ENCODE measurements around the gene BPIFB2. TPM values are rescaled to one million over a fixed set of nuclear protein-coding genes. Genes with fewer than 3 reads are reported as not detected.

Gene BPIFB2
- total and polyA plus RNA-seq, 2 donors (not counting 1 experiment from before 2014, with no cell fraction given), result not detected

DNA sequence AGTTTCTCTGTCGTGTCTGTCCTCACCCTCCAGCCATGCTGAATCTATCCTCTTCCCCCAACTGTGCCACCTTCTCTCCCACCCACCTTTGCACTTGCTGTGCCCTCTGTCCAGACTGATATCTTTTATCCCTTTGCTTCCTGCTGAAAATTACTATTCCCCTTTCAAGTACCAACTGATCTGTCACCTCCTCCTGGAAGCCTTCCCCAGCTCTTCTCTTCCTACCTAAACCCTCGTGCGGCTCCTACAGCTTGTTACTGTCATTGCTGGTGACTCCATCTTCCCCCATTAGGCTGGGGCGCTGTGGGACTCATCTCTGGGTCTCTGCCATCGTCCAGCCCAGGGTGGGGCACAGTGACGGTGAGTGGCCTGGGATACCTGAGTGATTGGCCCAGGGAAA lies 25.1 kb downstream of the BPIFB2 start:
- Histone ChIP-seq H3K79me2 (ENCODE audit: control insufficient read depth, insufficient read depth, low read length) (no peaks in the 10 kb centered on the region), H3K27me3 (ENCODE audit: control insufficient read depth, insufficient read depth, low read length) (no peaks in the 10 kb centered on the region), H3K9ac (ENCODE audit: insufficient read depth, low read length) (no peak overlapping the region), H4K20me1 (ENCODE audit: control insufficient read depth, extremely low read depth, insufficient read depth, low read length) (no peaks in the 10 kb centered on the region), H3K9me3 (ENCODE audit: control insufficient read depth, insufficient read depth, low read depth, low read length) (no peaks in the 10 kb centered on the region), H2AFZ (ENCODE audit: low read length) (no peak overlapping the region), H3K4me1 (ENCODE audit: control insufficient read depth, extremely low read depth, insufficient read depth, low read length) (no peaks in the 10 kb centered on the region), H3K36me3 (ENCODE audit: control insufficient read depth, insufficient read depth, low read length) (no peaks in the 10 kb centered on the region), H3K4me3 (replicated peaks in 1 of 4; ENCODE audit: control extremely low read depth in 1 of 4, insufficient read depth in 1 of 4, low read depth in 3 of 4, low read length in 4 of 4) (no peak overlapping the region), H3K4me2 (ENCODE audit: extremely low read depth, insufficient read depth, low read length) (no peak overlapping the region), H3K27ac (ENCODE audit: insufficient read depth, low read length) (no peak overlapping the region)
- no peak for TF ChIP-seq EZH2 (IDR thresholded peaks at IDR 0.05; ENCODE audit: low read length, missing control alignments)
- TF ChIP-seq, protein P1, sequence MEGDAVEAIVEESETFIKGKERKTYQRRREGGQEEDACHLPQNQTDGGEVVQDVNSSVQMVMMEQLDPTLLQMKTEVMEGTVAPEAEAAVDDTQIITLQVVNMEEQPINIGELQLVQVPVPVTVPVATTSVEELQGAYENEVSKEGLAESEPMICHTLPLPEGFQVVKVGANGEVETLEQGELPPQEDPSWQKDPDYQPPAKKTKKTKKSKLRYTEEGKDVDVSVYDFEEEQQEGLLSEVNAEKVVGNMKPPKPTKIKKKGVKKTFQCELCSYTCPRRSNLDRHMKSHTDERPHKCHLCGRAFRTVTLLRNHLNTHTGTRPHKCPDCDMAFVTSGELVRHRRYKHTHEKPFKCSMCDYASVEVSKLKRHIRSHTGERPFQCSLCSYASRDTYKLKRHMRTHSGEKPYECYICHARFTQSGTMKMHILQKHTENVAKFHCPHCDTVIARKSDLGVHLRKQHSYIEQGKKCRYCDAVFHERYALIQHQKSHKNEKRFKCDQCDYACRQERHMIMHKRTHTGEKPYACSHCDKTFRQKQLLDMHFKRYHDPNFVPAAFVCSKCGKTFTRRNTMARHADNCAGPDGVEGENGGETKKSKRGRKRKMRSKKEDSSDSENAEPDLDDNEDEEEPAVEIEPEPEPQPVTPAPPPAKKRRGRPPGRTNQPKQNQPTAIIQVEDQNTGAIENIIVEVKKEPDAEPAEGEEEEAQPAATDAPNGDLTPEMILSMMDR (conservative IDR thresholded peaks at IDR 0.05 in 1 of 2, IDR thresholded peaks at IDR 0.05 in 1 of 2; ENCODE audit: low read depth in 1 of 2, low read length in 2 of 2), result no peak
- DNase-seq (ENCODE audit: low read depth in 2 of 2), result no peak

DNA sequence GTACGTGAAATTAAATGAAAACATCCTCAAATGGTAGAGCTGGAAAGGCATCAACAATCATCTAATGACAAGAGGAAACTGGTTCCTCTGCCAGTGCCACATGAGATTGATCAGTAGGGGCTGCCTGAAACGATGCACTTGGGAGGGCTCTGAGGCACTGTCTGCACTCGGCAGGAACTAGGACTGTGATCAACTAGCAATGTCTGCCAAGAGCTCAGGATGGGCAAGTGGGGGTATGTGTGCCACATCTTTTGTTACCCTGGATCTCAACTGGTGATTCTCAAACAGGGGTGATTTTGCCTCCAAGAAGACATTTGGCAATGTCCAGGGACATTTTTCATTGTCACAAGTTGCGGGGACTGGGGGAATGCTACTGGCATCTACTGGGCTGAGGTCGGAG lies 25.9 kb downstream of the BPIFB2 start:
- DNase-seq (ENCODE audit: low read depth in 2 of 2), result no peak
- H3K27ac ChIP-seq (ENCODE audit: insufficient read depth, low read length), result no peak overlapping the region
- no peak overlapping the region for H3K4me2 ChIP-seq (ENCODE audit: extremely low read depth, insufficient read depth, low read length)
- H3K27me3 ChIP-seq (ENCODE audit: control insufficient read depth, insufficient read depth, low read length), result no peaks in the 10 kb centered on the region
- no peaks in the 10 kb centered on the region for H3K36me3 ChIP-seq (ENCODE audit: control insufficient read depth, insufficient read depth, low read length)
- H3K4me3 ChIP-seq (replicated peaks in 1 of 4; ENCODE audit: control extremely low read depth in 1 of 4, insufficient read depth in 1 of 4, low read depth in 3 of 4, low read length in 4 of 4), result no peak overlapping the region
- no peak overlapping the region for H3K9ac ChIP-seq (ENCODE audit: insufficient read depth, low read length)
- no peaks in the 10 kb centered on the region for H3K9me3 ChIP-seq (ENCODE audit: control insufficient read depth, insufficient read depth, low read depth, low read length)
- no peaks in the 10 kb centered on the region for H3K79me2 ChIP-seq (ENCODE audit: control insufficient read depth, insufficient read depth, low read length)
- TF ChIP-seq, protein P1 (conservative IDR thresholded peaks at IDR 0.05 in 1 of 2, IDR thresholded peaks at IDR 0.05 in 1 of 2; ENCODE audit: low read depth in 1 of 2, low read length in 2 of 2), result no peak
- TF ChIP-seq EZH2 (IDR thresholded peaks at IDR 0.05; ENCODE audit: low read length, missing control alignments), result no peak
- H3K4me1 ChIP-seq (ENCODE audit: control insufficient read depth, extremely low read depth, insufficient read depth, low read length), result no peaks in the 10 kb centered on the region
- H2AFZ ChIP-seq (ENCODE audit: low read length), result no peak overlapping the region
- H4K20me1 ChIP-seq (ENCODE audit: control insufficient read depth, extremely low read depth, insufficient read depth, low read length), result no peaks in the 10 kb centered on the region

DNA sequence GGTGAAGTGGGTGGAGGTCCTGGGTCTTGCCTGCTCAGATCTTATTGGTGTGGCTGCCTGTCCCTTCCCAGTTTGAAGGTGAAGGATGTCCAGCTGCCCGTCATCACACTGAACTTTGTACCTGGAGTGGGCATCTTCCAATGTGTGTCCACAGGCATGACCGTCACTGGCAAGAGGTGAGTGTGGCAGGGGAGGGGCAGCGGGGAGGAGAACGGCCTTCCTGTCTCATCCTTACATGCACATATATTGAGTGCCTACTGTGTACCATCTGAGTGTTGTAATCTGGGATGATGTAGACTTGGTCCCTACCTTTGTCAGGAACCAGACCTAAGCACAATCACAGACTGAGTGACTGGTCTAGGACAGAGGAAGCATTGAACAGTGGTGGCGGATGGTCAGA lies 26.6 kb downstream of the BPIFB2 start:
- Histone ChIP-seq H3K4me3 (replicated peaks in 1 of 4; ENCODE audit: control extremely low read depth in 1 of 4, insufficient read depth in 1 of 4, low read depth in 3 of 4, low read length in 4 of 4) (no peak overlapping the region), H3K79me2 (ENCODE audit: control insufficient read depth, insufficient read depth, low read length) (no peaks in the 10 kb centered on the region), H3K4me1 (ENCODE audit: control insufficient read depth, extremely low read depth, insufficient read depth, low read length) (no peaks in the 10 kb centered on the region), H3K27ac (ENCODE audit: insufficient read depth, low read length) (no peak overlapping the region), H3K9ac (ENCODE audit: insufficient read depth, low read length) (no peak overlapping the region), H3K9me3 (ENCODE audit: control insufficient read depth, insufficient read depth, low read depth, low read length) (no peaks in the 10 kb centered on the region), H3K4me2 (ENCODE audit: extremely low read depth, insufficient read depth, low read length) (no peak overlapping the region), H3K36me3 (ENCODE audit: control insufficient read depth, insufficient read depth, low read length) (no peaks in the 10 kb centered on the region), H4K20me1 (ENCODE audit: control insufficient read depth, extremely low read depth, insufficient read depth, low read length) (no peaks in the 10 kb centered on the region), H2AFZ (ENCODE audit: low read length) (no peak overlapping the region), H3K27me3 (ENCODE audit: control insufficient read depth, insufficient read depth, low read length) (no peaks in the 10 kb centered on the region)
- no peak for DNase-seq (ENCODE audit: low read depth in 2 of 2)
- TF ChIP-seq EZH2 (IDR thresholded peaks at IDR 0.05; ENCODE audit: low read length, missing control alignments), result no peak
- TF ChIP-seq, protein P1 (conservative IDR thresholded peaks at IDR 0.05 in 1 of 2, IDR thresholded peaks at IDR 0.05 in 1 of 2; ENCODE audit: low read depth in 1 of 2, low read length in 2 of 2), result no peak

All from fibroblast of lung (primary cell).